Sigmoid colon (tissue), 7 donors: Measurements from ENCODE around the gene GMEB2. TPM values are rescaled to one million over a fixed set of nuclear protein-coding genes. Genes with fewer than 3 reads are reported as not detected.
A peak's percentile ranks its signal among the peaks of the same experiment; 100 is the strongest.

Experiments used
- DNase-seq: peaks from one replicate; pipeline ENCODE4 v3.0.0-alpha.2; 2019
- H3K27ac ChIP-seq, 4 donors: fragments of 200-600 bp; sonication (generic); one replicate each; pipeline ENCODE4 v1.5.1; 2016 to 2019; ENCODE audit warnings: mild to moderate bottlenecking in 1 of 4
- H3K27me3 ChIP-seq, 3 donors: fragments of 200-600 bp; sonication (generic); one replicate each; pipeline ENCODE4 v1.5.1; 2019; ENCODE audit warnings: mild to moderate bottlenecking in 1 of 3
- H3K36me3 ChIP-seq, 4 donors: fragments of 200-600 bp; sonication (generic); one replicate each; pipeline ENCODE4 v1.5.1; 2016 to 2019
- H3K4me1 ChIP-seq, 4 donors: fragments of 200-600 bp; sonication (generic); one replicate each; pipeline ENCODE4 v1.5.1; 2017 to 2019
- H3K4me3 ChIP-seq, 4 donors: fragments of 200-600 bp; sonication (generic); one replicate each; pipeline ENCODE4 v1.5.1; 2017 to 2019; ENCODE audit warnings: mild to moderate bottlenecking in 2 of 4, moderate library complexity in 1 of 4
- H3K9me3 ChIP-seq, 4 donors: fragments of 200-600 bp in 3 of 4; sonication (generic) in 3 of 4; one replicate each; pipeline versions ENCODE4 v1.5.1 to v1.6.1; 2013 to 2019
- CTCF ChIP-seq, 4 experiments: fragments of 450-650 bp in 3 of 4; fragments of 200-600 bp in 1 of 4; IDR thresholded peaks; one replicate each; pipeline ENCODE4 v1.5.1; 2016 to 2019; ENCODE audit warnings: antibody characterized with exemption in 4 of 4, mild to moderate bottlenecking in 3 of 4, moderate library complexity in 2 of 4
- EP300 ChIP-seq, 4 donors: sonication (generic); formaldehyde crosslinking; IDR thresholded peaks; one replicate each; pipeline ENCODE4 v1.6.1; 2017; ENCODE audit warnings: antibody characterized with exemption in 4 of 4
- POLR2A ChIP-seq, 2 donors: fragments of 450-650 bp; IDR thresholded peaks; one replicate each; pipeline ENCODE4 v1.6.1; 2016; ENCODE audit warnings: antibody characterized with exemption in 2 of 2, mild to moderate bottlenecking in 2 of 2, moderate library complexity in 2 of 2
- POLR2AphosphoS5 ChIP-seq, 4 donors: sonication (generic); formaldehyde crosslinking; IDR thresholded peaks; one replicate each; pipeline ENCODE4 v1.6.1; 2017; ENCODE audit warnings: antibody characterized with exemption in 4 of 4
- WGBS, 2 donors: extraction: QIAGEN DNeasy Blood & Tissue Kit; methylation state at CpG; one replicate each; pipeline ENCODE4 v1.1.7; 2013; 5-methylcytosine and 5-hydroxymethylcytosine counted together
- intact Hi-C: fragments of 100-400 bp; cut with DNase I; formaldehyde crosslinking; loops from one replicate; pipeline ENCODE4 v1.15.1; 2023
- polyA plus RNA-seq, 3 donors: library from polyadenylated mRNA; stranded (reverse); fragments of 200-250 nt; gene quantifications; one replicate each; pipeline ENCODE4 v1.2.3, GENCODE V29; 2013
- total RNA-seq, 4 donors: library from RNA; depleted of rRNA; stranded (reverse); fragments of >200 nt; gene quantifications; one replicate each; pipeline ENCODE4 v1.1.0, GENCODE V29; 2016
- donor health status: healthy with polysubstance abuse.
- donor health status: Bipolar disorder and iron deficiency.
- donor health status: healthy.

The GMEB2 gene
- total and polyA plus RNA-seq, 7 donors, result 6.0 to 15.1 (median 7.9) TPM

- peak within 1 kb of the TSS; percentile 67 to 80 (median 70) for H3K4me3 ChIP-seq
- peak; percentile 96 for DNase-seq
- H3K27me3 ChIP-seq, result no peaks in the 10 kb centered on the region
- H3K4me1 ChIP-seq, result peaks cover 0 to 39% (median 34%) of the 10 kb centered on the region in 4 donors
- peak within 1 kb of the TSS; percentile 88 to 92 (median 90) for H3K27ac ChIP-seq
- no peaks in the 10 kb centered on the region for H3K9me3 ChIP-seq
- peaks cover 2 to 30% (median 7%) of the 10 kb centered on the region in 4 donors for H3K36me3 ChIP-seq
- intact Hi-C loops, result loop anchor here (5.0 to 10.0 kb wide), 3 partner anchors 49 to 317 kb away; partner anchors contain the start of genes ARFRP1, PPDPF, SAMD10 and ZGPAT
- TF ChIP-seq CTCF (IDR thresholded peaks at IDR 0.05) (peak in 1 of 4 experiments; percentile 15), POLR2A (IDR thresholded peaks at IDR 0.05) (peak; percentile 39 to 60), POLR2AphosphoS5 (IDR thresholded peaks at IDR 0.05) (peak; percentile 41 to 87 (median 70)), EP300 (IDR thresholded peaks at IDR 0.05) (no peak)
- WGBS, 2 donors, result 2 to 8% methylated on average over 73 of the region's 73 CpGs
Measured at GRCh38 chr20:63657937-63658748, 31.2 kb upstream of the GMEB2 start, which contains the start of gene RTEL1. TSS of gene RTEL1 (plus strand) at chr20:63658312. CDS start at chr20:63659403, 1,091 bp downstream.

DNA sequence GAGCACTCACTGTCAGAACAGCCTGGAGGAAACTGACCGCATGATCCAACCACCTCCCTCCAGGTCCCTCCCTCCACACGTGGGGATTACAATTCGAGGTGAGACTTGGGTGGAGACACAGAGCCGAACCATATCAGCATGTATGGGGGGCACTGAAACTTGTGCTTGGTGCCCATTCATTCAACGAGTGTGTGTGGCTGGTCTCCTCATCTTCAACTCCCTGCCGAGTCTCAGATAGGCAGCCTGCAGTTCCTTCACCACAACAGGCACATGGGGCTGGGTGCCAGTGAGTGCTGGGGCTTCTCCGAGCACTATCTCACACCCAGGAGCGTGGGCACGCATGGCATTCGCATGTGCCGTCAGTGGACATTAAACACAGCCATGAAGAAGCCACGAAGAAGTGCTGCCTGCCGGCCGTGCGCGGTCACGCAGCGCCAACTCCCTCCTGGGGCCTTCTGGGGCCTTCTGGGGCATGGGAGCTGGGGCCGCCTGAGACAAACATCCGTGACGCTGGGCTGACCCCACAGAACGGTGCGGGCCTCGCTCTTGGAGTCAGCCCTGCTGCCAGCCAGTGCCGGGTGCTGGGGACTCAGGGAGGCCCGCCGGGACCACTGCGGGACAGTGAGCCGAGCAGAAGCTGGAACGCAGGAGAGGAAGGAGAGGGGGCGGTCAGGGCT, 30.5 kb upstream of the GMEB2 start:
- Histone ChIP-seq H3K27me3 (peaks cover 0 to 4% (median 0%) of the 10 kb centered on the region in 3 donors), H3K9me3 (no peaks in the 10 kb centered on the region), H3K4me3 (peak overlapping the region; percentile 67 to 80 (median 70)), H3K4me1 (peaks cover 0 to 43% (median 41%) of the 10 kb centered on the region in 4 donors), H3K36me3 (peaks cover 0 to 22% (median 3%) of the 10 kb centered on the region in 4 donors), H3K27ac (peak overlapping the region; percentile 88 to 92 (median 90))
- 51 to 76% methylated on average over 31 of the region's 31 CpGs for WGBS, 2 donors
- no peak for TF ChIP-seq POLR2A (IDR thresholded peaks at IDR 0.05)
- no peak for TF ChIP-seq EP300 (IDR thresholded peaks at IDR 0.05)
- no peak for TF ChIP-seq POLR2AphosphoS5 (IDR thresholded peaks at IDR 0.05)
- peak in 1 of 4 experiments; percentile 19 for TF ChIP-seq CTCF (IDR thresholded peaks at IDR 0.05)
- intact Hi-C loops, result loop anchor here (5.0 to 10.0 kb wide), 3 partner anchors 50 to 317 kb away; partner anchors contain the start of genes ARFRP1, PPDPF, SAMD10 and ZGPAT
- peak; percentile 64 for DNase-seq

- 75 to 94% methylated on average over 3 of the region's 3 CpGs for WGBS, 2 donors
- Histone ChIP-seq H3K36me3 (peaks cover 0 to 13% (median 0%) of the 10 kb centered on the region in 4 donors), H3K9me3 (no peaks in the 10 kb centered on the region), H3K27me3 (peaks cover 0 to 14% (median 0%) of the 10 kb centered on the region in 3 donors), H3K27ac (peak overlapping the region in 3 of 4 donors; percentile 88 to 91 (median 90)), H3K4me3 (no peak overlapping the region), H3K4me1 (peaks cover 0 to 51% (median 50%) of the 10 kb centered on the region in 4 donors)
- no peak for DNase-seq
- intact Hi-C loops, result loop anchor here (5.0 to 10.0 kb wide), 3 partner anchors 51 to 318 kb away; partner anchors contain the start of genes ARFRP1, PPDPF, SAMD10 and ZGPAT
- TF ChIP-seq CTCF (IDR thresholded peaks at IDR 0.05), result no peak
- no peak for TF ChIP-seq POLR2AphosphoS5 (IDR thresholded peaks at IDR 0.05)
- TF ChIP-seq POLR2A (IDR thresholded peaks at IDR 0.05), result no peak
- no peak for TF ChIP-seq EP300 (IDR thresholded peaks at IDR 0.05)
Measured at GRCh38 chr20:63656451-63656850, 29.6 kb upstream of the GMEB2 start.

DNA sequence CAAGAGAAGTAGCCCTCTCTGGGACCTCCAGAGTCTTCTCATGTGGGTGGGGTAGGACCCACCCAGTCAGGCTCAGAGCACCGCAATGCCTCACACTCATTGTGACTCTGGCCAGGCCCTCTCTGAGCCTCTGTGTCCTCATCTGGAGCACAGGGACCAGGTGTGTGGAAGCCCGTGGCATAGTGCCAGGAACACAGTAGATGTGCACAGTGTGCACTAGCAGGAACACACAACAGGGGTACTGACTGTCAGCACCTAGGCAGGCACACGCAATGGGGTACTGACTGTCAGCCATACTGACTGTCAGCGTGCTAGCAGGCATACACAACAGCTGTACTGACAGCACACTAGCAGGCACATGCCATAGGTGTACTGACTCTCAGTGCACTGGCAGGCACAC, 28.3 kb upstream of the GMEB2 start:
- Histone ChIP-seq H3K4me3 (no peak overlapping the region), H3K4me1 (peaks cover 0 to 54% (median 51%) of the 10 kb centered on the region in 4 donors), H3K9me3 (no peaks in the 10 kb centered on the region), H3K27me3 (peaks cover 0 to 14% (median 0%) of the 10 kb centered on the region in 3 donors), H3K36me3 (peaks cover 0 to under 1% (median 0%) of the 10 kb centered on the region in 4 donors), H3K27ac (no peak overlapping the region)
- WGBS, 2 donors, result 70 to 82% methylated on average over 4 of the region's 4 CpGs
- TF ChIP-seq CTCF (IDR thresholded peaks at IDR 0.05), result no peak
- no peak for TF ChIP-seq EP300 (IDR thresholded peaks at IDR 0.05)
- no peak for TF ChIP-seq POLR2AphosphoS5 (IDR thresholded peaks at IDR 0.05)
- TF ChIP-seq POLR2A (IDR thresholded peaks at IDR 0.05), result no peak
- intact Hi-C loops, result loop anchor here (2.0 to 10.0 kb wide), 4 partner anchors 28 to 320 kb away; partner anchors contain the start of genes ARFRP1, GMEB2, PPDPF and SAMD10
- DNase-seq, result no peak
